NCI-H82 (cell line): ENCODE results near the gene USHBP1.
A peak's percentile ranks its signal among the peaks of the same experiment; 100 is the strongest.

Experiments used
- DNase-seq: peaks from one replicate; lab custom pipeline; 2025; lab: John Stamatoyannopoulos, UW

Gene USHBP1

DNA sequence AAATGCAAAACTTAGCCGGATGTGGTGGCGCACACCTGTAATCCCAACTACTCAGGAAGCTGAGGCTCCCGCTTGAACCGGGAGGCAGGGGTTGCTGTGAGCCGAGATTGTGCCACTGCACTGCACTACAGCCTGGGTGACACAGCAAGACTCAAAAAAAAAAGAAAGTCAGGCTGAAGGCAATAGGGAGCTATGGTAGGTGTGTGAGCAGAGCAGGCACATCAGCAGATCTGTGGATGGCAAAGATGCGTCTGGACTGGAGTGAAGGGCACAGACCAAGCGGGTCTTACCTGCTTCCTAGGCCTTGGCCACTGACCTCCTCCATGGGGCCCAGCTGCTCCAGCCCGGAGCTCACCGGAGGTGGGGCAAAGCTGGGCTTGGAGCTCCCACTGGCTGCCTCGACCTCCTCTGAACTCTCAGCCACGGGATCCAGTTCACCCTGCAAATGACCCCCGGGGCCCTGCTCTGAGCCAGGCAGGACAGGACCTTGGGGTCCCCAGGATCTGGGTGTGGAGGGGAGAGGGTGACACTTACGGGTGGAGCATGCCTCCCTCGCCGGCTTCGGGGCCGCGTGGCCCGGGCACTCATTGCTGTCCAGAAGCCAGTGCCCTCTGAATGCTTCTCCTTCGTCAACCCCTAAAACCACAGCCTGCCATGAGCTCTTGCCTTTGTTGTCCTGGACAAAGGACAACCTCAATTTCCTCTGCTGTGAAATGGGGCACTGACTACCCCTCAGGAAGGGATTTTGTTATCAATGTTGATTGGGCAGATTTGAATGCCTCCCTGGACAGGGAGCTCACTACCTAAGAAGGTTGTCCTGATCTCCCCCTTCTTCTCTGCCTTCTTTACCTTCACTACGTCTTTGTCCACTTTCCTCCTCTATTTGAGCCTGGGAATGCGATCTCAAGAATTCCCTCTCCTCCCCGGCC is 569 bp downstream of the USHBP1 start:
- DNase-seq, result no peak

DNA sequence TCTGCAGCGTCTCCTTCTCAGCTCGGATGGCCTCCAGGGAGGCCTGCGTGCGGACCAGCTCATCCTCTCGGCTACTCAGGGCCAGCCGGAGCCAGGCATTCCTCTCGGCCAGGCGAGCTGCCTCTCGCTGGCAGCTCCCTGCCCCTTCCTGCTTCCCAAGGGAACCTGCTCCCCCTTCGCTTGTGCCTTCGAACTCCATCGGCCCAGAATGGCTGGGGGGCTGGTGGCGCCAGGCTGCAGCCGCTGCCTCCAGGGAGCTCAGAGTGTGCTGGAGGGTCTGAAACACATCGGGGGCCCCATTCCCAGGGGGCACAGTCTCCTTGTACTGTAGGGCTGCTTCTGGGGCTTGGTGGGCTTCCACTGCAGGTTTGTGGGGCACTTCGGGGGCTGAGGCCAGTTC is 2.0 kb downstream of the USHBP1 start:
- DNase-seq, result no peak

DNA sequence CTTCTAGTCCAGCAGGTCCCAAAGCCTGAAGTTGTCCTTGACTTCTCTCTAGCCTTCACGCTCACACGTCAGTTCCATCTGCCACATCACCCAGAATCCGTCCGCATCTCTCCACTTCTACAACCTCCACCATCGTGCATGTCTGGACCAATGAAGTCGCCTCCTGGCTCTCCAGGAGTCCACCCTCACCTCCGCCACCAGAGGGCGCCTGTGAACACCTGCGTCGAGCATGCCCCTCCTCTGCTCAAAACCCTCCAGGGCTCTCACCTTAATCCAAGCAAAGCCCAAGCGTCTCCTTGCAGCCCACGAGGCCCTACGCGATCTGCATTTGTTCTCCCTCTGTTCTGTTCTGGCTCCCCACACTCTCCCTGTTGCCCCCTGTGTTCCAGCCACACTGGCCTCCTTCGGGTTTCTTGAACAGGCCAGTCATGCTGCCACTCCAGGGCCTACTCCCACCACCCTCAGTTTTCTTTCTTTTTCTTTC is 3.7 kb downstream of the USHBP1 start:
- DNase-seq, result peak; percentile 99

DNA sequence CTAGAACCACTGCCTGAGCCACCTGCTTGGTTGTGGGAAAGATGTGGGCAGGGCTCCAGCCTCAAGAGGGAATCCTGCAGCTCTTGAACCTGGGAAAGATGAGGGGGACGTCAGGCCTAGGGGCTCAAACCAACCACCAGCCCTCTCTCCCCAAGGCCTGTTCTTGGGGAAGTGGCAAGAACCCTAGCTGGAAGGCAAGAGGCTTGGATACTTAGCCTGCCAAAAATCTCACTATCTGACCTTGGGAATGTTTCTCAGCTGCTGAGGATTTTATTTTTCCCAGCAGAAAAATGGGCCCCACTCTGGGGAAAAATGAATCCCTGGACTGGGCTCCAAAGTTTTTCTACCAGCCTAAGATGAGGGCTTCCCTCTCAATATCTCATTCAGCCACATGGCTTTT is 4.6 kb downstream of the USHBP1 start:
- DNase-seq, result no peak

DNA sequence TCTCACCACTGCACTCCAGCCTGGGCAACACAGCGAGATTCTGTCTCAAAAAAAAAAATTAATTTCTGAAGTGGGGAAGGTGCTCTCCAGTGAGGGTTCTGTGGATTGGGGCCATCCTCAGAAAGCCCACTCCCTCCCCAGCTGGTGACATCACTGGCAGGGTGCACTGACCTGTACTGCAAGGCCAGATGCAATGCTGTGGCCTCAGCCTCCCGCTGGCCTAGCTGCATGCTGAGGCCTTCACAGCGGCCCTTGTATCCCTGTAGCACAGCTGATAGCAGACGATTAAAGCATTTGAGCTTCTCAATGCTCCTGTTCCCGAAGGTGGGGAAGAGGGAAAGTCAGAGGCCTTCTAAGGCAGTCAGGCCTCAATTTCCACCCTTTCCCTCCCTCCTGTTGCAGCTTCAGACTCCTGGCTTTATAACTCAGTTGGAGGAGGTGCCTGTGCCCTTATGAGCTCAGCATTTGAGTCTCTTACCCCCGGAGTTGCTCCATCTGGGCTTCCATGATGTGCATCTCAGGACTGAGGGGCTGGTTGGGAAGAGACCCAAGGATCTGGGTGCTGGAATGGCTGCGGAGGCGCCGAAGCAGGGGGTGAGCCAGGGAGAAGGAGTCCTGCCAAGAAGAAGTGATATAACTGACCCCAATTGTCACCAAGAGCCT is 5.3 kb downstream of the USHBP1 start:
- peak; percentile 53 for DNase-seq

DNA sequence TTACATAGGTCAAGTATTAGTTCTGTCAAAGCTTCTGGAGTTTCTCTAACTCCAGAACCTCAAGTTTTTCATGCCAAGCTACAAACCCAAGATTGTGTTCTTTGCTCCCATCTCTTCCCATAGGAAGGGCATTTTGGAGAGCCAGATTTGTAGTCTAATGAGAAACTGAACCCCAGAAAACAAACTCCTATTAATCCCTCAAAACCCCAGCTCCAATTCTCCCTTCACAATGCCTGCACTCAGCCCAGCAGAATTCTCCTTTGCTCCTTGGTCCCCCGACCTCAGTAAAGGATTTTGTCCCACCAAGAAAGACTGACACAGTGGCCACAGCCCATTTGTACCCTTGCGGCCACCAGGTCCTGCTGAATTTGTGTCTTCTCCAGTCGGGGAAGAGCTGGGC is 8.4 kb downstream of the USHBP1 start:
- DNase-seq, result no peak

DNA sequence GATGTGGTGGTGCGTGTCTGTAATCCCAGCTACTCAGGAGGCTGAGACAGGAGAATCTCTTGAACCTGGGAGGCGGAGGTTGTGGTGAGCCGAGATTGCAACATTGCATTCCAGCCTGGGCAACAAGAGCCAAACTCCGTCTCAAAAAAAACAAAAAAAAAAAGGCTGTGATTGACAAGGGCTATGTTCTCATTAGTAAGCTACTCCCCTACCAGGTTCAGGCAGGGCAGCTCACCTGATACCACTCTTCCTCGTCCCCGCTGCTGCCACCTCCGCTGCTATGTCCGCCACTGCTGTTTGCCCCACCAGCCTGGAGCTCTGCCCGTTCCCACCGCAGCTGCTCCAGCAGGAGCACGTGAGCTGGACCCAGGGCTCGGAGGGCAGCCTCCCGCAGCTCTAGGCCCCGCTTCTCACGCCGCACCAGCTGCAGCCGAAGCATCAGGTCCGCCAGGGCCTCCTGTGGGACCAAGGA is 9.4 kb downstream of the USHBP1 start:
- DNase-seq, result no peak

DNA sequence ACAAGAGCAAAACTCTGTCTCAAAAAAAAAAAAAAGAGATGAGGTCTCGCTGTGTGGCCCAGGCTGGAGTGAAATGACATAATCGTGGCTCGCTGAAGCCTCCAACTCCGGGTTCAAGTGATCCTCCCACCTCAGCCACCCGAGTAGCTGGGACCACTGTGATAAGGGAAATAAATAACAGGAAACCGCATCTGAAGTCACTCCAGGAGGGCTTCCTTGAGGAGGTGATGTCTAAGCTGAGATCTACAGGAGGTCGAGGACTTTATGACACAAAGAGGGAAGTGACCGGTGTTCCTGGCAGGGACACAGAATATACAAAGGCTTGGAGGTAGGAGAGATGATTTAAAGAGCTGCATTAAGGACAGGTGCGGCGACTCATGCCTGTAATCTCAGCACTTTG is 9.9 kb downstream of the USHBP1 start:
- DNase-seq, result no peak

DNA sequence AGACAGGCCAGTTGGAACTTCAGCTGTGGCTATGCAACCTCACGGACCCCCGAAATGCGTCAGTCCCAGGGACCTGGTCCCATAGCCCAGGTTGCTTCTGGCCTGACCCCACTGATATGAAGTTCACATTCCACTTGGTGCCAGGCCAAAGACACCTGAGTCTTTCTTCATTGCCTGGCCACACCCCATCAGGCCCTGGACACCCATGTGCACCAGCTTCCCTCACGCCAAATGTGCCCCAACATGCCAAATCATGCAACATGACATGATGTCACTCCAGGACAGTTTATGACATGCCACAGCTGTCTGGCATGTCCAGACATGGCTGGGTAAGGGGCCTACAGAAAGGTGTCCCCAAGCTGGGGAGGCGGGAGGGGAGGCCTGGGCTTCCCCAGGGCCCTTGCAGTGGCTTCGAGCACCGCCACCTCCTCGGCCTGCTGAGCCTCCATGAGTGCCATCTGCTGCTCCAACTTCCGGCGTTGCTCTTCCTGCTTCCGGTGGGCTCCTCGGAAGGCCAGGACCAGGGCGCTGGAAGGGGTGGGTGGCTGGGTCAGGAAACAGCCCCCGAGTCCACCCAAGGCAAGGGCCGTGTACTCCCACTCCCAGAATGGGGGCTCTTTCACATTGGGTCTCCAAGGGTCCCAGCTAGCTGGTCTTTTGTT is 14.5 kb downstream of the USHBP1 start:
- DNase-seq, result no peak

DNA sequence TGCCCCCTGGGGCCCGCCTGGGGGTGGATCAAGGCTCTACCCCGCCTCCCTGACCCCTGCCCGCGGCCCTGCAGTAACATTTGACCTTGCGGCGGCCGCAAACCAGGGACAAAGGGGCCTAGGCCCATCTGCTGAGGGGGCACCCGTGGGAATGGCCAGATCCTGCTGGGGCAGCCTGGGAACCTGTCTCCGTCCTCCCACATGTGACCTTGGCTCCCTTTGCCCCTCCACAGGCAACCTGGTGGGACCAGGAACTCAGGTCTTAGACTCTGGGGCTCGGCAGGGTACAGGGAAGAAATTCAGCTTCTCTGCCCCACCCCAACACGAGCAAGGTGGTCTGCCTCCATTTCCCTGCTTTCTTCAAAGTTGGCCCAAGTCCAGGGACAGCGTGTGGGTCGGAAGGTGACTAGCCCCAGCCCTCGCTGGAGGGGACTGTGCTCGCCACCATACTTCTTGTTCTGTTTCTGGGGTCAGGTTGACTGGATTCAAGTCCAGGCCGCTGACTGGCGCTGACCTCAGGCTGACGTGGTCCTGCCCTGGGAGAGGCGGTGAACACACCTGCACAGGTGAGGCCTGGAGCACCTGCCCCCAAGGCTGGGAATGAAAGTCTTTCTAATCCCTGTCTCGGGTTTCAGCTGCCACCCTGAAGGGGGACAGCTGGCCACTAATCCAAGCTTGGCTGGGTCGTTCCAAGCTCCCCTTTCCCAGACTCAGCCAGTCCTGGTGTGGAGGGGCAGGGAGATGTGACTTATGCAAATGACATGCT is 16.4 kb downstream of the USHBP1 start:
- DNase-seq, result peak; percentile 99

DNA sequence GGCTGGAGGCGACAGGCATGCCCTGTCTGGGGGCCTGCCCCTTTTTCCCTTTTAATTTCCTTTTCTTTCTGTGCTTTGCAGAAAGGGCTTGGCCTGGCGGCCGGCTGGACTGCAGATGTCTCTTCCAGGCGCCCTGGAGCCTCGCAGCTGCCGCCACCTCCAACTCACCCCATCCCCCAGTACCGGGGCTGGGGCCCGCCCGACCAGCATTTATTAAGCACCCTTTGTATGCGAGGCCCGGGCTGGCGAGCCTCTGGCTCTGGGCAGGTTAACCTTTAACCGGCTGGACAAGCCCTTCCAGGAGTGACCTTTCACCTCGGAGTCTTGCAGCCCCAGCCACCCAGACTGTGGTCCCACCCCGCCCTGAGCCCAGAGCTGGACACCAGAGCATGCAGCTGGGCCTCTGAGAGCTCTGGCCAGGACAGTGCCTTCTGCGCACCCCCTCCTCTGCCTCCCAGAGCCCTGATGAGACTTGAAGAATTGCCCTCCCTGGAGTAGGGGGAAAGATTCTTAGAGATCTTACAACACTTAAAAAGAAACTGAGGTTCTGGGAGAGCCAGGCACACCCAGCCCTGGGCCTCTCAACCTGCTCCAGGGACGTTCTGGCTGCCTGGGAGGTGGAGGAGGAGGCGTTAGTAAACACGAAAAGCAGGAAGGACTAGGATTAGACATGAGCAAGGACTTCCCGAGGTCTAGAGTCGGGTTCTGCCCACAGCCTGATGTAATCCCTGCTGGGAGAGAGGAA is 17.7 kb downstream of the USHBP1 start:
- DNase-seq, result peak; percentile 90

DNA sequence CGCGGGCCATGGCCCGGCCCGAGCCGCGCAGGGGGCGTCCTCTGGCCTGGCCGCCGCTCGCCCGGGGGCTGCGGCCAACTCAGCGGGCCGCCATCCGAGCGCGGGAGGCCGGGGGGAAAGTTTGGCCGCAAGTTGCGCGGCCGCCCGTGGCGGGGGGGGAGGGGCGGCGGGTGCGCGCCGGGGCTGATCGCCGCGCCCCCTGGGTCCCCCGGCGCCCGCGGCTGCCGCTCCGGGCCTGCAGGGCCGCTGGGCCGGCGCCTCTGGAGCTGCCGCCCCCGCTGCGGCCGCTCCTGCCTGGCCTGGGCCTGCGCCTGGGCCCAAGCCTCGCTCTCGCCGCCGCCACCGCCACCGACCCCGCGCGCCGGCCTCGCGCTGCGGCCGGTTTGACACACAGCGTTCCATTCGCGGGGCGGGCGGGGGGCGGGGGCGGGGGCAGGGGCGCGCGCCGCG is 19.0 kb downstream of the USHBP1 start, which contains the start of gene NR2F6:
TSS of gene NR2F6 (minus strand) at position 385 of the 450 bp plus-strand sequence. CDS start 699 bp downstream, outside the sequence.
- DNase-seq, result no peak

DNA sequence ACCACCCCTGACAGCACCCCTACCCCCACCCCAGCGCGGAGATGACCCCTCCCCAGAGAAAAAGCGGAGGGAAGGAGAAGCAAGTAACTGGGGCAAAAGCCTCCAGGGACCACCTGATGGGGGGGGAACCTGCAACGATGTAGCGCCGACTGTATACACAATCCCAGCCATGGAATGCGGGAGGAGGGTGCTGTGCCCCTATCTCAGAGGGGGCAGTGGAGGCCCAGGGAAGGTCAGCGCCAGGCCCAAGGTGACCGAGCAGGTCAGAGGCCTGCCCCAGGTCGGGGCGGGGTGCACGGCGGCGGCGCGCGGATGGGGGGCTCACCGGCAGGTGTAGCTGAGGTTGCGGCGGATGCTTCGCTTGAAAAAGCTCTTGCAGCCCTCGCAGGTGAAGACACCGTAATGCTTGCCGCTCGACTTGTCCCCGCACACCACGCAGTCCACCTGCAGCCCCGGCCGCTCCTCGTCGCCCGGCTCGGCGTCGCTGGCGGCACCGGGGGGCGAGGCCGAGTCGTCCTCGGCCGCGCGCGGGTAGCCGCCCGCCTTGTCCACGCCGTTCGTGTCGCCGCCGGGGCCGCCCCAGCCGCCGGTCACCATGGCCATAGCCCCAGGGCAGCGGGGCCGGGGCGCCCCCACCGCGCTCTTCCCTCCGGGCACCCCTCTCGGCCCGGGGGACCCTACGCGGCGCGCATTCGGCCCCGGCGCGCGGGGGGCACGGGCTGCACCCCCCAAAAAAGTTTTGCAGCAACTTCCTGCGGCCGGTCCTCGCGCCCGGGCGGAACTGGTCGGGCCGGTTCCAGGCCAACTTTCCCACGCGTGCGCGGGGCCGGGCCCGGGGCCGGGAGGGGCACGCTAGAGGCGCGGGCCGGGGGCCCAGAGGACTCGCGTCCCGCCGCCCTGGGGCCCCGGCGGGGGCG is 19.7 kb downstream of the USHBP1 start:
- no peak for DNase-seq

DNA sequence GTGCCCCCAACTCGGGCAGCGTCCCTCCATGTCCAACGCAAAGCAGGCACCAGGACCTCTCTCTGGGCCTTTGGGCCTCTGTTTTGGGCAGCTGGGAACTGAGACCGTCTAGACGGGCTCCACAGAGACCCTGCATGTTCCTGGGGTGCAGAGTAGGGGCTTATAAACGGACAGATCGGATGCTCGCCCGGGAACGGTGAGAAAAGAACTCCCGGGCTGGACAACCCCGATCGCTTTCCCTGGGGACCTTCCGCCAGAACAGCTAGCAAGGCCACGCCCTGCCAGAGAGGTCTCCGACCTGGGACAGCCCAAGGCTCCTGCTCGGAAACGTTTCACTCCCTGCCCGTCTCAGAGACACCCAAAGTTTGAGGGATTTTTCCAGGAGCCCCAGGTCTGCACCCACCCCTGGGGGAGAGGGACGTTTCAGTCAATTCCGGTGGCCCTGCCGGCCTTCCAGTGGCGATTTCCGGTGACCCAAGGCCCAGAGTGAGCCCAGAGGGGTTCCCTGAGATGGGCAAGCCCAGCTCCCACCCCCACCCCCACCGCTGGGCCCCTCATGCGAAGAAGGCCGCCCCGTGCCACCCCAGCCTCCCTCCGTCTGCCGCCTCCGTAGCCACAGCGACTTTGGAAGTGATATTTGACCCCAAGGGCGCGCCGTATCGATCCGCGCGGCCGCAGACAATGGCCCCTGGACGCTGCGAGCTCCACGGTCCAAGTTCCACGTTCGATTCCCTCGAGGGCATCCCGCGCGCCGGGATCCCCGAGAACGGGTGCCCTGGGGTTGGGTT is 20.5 kb downstream of the USHBP1 start:
- peak; percentile 76 for DNase-seq

DNA sequence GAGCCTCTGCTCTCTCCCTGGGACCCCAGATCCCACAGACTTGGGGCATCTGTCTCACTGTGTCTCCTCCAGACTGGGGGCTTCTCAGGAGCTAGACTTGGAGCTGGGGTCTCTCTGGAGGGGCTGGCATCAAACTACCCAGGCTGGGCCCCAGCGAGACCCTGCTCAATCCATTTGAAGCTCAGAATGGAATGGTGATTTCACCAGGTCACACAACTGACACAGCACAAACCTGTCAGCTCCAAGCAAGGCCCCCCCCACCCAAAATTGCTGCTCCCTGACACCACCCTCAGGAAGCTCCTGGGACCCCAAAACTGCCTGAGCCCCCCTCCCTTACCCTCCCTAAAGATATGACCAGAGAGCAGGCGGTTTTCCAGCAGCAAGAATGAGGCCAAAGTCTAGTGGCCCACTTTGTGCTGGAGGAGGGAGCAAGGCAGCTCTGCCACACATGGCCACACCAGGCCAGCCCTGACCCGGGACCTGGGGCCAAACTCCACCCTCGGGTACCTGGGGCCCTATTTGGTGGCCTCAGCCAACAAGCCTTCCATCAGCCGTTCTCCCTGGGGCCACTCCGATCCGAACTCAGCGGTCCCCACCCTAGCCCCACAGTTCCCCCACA is 21.2 kb downstream of the USHBP1 start:
- DNase-seq, result no peak

DNA sequence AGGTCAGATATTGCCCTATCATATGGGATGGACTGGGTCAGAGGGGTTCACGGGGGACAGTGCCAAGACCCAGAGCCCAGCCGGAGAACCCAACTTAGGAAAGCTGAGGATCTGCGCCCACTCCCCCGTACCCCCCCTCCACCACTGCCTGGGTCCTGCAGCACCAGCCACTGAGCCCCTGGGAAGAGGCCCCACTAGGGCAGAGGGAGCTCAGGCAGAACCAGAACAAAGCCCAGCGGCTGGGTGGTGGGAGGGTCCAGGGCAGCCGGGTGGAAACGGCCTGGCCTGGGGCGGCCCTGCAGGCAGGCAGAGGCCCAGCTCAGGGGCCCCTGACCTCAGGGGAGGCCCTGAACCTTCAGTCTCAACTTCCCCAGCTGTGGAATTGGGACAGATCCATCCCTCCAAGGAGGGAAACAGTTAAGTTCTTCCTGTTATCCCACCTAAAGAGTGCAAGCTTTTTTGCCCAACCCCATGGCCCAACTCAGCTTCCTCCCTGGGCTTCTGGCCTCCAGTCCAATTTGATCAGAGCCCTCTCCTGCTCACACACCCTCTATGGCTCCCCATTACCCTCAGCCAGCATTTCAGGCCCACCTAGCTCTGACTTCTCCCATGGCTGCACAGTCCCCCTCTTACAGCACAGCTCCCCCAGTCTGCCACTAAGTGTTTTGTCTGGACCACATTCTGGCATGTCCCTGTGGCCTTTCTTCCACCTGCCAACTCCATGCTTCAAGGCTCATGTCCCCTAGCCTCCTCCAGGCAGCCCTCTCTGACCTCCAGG is 21.9 kb downstream of the USHBP1 start:
- peak; percentile 55 for DNase-seq

DNA sequence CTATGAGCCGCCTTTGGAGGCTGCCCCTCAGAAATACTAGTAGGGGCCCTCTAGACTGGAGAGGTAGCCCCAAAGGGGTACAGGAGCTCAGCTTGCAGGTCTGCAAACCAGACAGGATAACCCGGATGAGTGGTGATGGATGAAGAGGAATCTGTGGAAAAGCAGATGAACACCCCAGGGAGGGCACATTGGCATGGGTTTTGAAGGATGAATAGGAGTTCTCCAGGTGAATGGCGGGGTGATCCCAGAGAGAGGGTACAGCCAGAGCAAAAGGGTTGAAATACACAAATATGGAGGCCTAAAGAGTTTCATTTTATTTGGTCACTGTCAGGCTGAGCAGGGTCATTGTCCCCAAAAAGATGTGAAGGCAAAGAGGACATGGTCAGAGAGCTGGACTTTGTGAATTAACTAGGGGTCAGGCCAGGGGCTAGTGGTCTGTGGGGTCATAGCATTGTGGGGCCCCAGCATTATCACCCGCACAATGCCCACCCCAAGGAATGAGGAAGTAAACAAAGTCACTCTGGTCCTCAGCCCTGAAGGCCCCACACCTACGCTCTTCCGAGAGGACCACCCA is 23.6 kb downstream of the USHBP1 start:
- peak; percentile 71 for DNase-seq
